AG20443 (cell line): Measurements from ENCODE around the gene ANXA10.
"Not testable (repeated sequence)": the region's sequence is repeated elsewhere in the genome, so short reads cannot be mapped to it uniquely, and the experiment has no call there.

ENCODE experiments used
- DNase-seq: peaks from one replicate; pipeline ENCODE4 v3.0.0; 2012; ENCODE audit warnings: low spot score, mixed read lengths

ANXA10 gene

DNA sequence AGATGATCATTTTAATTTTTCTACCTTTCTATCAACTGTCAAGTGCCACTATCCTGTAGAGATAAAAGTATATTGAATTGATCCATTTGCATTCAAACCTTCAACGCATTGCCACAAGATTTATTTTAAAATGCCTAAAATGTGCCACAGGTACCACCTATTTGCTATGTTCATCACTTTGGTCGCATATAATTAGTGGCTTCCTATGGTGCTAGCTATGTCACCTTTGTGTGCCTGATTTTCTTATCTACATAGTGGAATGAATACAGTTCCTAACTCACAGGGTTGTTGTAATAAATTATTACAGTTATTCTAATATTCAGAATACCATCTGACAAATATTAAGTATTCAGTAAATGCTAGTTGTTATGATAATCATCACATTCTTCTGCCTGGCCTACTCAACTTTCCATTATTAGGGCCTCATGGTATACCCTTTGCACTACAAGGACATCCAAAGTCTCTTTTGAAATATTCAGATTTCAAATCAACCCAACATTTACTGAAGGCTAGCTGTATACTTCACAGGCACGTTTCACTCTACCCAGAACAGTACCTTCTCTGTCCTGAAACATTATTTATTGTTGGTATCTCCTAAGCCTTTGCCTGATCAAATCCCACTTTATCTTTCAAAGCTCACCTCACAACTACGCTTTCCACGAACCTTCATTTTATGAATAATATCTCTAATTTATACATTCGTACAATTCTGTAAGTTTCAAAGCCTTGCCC is 62.4 kb downstream of the ANXA10 start:
- DNase-seq = no peak

GRCh38 chr4:168162604-168163003 is 70.3 kb downstream of the ANXA10 start:
- DNase-seq = no peak

DNA sequence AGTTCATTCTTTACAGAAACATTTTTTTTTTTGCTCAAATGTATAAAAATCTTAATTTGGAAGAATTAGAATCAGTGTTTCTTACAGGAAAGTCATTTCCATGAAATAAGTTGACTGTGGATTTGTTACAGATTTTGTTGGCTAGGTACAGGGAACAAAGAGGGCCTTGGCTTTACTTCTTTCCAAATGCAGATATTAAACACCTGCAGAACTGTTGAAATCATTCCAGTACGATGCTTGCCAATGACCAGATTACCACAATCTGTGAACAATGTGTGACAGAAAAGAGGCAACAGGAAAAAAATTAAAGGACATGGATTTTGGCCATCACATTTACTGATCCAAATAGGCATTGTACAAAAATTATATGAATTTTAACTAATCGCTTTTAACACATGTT is 70.8 kb downstream of the ANXA10 start:
- no peak for DNase-seq

DNA sequence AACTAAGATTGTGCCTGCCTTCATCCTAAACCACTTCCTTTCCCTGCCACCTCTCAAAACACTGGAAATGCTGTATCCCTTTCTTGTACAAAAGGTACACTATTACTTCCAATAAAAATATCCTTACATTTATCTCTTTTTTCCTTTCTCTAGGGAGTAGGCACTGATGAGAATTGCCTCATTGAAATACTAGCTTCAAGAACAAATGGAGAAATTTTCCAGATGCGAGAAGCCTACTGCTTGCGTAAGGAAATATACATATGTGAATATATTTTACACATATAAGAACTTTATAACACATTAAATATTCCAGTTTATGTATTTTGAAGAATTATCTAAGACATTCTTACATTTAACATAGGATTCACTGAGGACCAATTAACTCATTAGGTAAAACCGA is 71.7 kb downstream of the ANXA10 start:
- DNase-seq = no peak

DNA sequence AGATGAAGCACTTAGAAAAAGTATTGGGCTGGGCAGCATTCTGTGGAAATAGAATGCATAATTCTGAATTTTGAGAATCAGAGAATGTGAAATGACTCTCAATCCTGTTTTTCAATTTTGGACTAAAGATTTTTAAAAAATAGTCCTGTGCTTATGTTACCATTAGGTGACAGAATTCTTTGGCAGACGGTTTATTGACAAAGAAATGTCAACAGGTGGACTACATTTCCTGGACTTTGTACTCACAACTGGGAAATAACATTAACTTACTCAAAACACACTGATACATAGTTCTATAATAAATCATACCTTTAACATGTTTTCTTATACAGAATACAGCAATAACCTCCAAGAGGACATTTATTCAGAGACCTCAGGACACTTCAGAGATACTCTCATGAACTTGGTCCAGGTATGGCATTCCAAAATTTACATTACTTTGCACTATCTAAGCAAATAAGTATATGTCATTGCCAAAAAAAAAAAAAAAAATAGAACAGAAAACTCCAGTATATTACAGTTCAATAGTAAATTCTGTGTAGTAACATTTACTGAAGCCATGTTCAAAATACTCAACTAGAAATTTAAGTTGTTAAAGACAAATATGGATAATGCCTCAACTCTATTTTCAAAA is 72.7 kb downstream of the ANXA10 start:
- no peak for DNase-seq

DNA sequence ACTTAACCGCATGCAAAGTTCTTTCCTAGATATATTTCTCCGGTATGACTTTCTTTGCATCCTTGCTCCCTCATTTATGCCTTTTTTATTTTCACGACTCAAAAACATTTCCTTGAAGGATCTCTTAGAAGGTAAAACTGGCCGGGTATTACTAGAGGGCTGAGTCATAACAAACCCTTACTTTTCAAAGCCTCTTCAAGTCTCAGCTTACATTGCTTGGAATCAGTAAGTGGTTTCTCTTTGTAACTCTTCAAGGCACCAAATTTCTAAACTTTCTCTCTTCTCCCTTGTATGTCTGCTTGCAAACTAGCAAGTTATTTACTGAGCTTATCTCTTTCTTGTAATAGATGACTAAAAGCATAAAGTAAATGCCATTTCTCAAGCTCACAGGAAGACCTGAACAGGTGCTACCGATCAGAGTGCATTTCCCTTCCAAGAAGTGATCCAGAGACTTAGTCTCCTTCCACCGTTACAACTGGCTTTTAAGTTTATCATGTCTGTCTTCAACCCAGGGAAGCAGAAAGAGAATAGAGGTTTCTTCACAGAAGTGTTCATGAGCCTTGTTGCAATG is 75.5 kb downstream of the ANXA10 start:
- DNase-seq = no peak

GRCh38 chr4:168174308-168174707 is 82.0 kb downstream of the ANXA10 start:
- DNase-seq = no peak

DNA sequence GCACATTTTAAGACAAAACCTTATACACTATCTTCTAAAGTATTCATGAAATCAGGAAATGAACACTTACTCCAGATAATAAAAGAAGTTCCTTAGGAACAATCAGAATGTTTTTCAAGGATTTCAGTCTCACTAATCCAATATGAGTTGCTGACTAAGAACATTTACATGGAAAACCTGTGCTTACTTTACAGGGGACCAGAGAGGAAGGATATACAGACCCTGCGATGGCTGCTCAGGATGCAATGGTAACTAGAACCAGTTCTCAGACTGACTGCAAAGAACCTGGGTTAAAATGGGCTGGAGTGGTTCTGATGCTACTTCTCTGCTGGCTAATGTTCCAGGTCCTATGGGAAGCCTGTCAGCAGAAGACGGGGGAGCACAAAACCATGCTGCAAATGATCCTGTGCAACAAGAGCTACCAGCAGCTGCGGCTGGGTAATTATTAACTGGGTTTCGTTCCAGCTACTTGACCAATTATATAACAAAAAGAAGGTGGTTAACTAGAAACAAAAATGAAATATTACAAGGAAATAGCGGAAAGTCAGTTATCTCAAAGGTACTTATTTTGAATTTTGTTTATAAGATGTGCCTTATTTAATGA is 85.3 kb downstream of the ANXA10 start:
- DNase-seq = no peak

GRCh38 chr4:168183717-168184571 is 91.6 kb downstream of the ANXA10 start:
- peak; percentile 42 for DNase-seq

DNA sequence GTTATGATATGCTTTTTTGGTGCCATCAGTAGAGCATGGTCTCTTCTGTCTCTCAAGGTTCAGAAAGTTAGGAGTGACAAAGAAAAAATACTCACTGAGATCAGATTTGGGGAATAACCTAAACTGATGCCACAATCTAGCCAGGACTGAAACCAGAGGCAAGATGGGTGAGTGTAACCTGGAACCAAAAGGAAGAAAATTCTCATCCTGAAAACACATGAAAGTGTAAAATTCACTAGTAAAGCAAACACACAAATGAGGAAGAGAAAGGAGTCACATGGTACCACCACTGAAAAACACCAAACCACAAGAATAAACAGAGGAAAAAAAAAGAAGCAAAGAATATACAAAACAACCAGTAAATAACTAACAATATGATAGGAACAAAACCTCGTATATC is 96.4 kb downstream of the ANXA10 start:
- DNase-seq = no peak

- DNase-seq = no peak
These were observed 105.6 kb downstream of the ANXA10 start for GRCh38 chr4:168197926-168198325.

DNA sequence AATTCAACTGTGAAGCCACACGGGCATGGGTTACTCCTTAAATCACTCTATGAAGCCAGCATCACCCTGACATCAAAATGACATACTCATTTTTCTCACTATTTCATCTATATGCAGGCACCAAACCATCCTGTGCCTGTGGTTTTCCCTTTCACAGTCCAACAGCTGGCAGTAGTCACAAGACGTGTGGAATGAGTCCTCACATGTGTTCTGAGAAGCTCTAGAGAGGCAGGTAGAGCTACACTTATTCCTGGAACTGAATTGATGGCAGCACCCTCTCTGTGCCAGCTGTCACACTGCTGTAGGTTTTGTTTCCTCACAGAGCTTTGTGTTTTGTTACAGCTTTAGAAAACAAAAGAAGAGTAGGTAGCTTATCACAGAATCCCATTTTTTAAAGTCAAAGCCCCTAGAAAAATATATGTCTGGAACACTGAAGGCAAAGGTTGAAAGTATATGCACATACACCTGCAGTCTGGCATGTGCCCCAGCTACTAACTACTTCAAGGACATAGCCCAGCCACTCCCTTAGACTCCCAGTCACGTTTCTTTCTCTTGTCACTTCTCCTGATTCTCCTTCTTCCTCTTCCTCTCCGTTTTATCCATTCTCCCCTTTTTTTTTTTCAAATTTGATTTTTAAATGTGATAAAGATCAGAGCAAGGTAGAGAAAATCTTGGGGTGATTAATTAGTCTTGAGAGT is 107.1 kb downstream of the ANXA10 start:
- DNase-seq = no peak

- DNase-seq = no peak
These were observed 108.3 kb downstream of the ANXA10 start for GRCh38 chr4:168200685-168201084.

DNA sequence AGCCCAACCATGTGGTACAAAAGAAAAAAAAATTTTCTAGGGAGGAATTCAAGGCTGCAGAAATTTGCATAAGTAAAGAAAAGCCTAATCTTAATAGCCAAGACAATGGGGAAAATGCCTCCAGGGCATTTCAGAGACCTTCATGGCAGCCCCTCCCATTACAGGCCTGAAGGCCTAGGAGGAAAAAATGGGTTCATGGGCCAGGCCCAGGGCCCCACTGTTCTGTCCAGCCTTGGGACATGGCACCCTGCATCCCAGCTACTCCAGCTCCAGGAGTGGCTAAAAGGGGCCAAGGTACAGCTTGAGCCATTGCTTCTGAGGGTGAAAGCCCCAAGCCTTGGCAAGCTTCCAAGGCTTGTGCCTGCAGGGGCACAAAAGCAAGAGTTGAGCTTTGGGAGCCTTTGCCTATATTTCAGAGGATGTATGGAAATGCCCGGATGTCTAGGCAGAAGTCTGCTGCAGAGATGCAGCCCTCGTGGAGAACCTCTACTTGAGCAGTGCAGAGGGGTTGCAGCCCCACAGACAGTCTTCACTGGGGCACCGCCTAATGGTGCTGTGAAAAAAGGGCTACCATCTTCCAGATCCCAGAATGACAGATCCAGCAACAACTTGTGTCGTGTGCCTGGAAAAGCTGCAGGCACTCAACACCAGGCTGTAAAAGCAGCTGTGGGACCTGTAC is 111.0 kb downstream of the ANXA10 start:
- DNase-seq = no peak

- DNase-seq = no peak
These were observed 116.7 kb downstream of the ANXA10 start for GRCh38 chr4:168208957-168209614.

DNA sequence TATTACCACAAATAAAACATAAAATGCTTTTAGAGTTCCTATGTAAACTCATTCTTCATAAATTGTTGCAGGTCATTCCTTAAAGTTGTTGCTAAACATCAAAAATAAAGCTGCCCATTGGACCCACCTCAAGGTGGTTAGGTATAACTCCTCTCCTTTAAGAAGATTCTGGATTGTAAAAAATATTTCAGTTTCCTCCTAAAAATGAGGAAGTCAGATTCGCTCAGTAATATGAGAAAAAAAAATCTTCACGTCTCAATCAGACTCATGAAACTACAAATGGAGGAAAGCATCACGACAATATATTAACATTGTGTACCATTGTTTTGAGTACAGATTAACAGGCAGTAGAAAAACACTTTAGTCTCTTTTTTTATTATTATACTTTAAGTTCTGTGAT is 120.3 kb downstream of the ANXA10 start:
- no peak for DNase-seq

- not testable (repeated sequence) for DNase-seq
These were observed 121.2 kb downstream of the ANXA10 start for GRCh38 chr4:168213511-168213910.

- peak; percentile 32 for DNase-seq
These were observed 126.3 kb downstream of the ANXA10 start for GRCh38 chr4:168218645-168219044.

DNA sequence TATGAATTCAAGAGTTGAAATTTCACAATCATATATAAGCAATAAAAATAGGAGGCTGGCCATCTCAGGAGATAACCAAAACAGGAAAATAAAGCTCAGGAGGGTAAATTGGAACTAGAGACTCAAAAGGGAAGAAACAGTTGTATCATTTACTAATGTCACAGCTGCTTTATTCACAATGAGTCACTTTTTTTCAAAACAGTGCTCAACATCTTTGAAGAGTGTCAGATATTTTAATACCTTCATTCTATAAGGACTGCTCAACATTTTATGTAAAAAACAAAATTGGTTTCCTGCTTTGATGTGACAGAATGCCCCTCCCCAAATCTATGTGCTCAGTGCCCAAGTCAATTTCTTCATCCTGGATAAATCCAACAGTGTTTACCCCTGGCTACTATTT is 128.6 kb downstream of the ANXA10 start:
- no peak for DNase-seq

DNA sequence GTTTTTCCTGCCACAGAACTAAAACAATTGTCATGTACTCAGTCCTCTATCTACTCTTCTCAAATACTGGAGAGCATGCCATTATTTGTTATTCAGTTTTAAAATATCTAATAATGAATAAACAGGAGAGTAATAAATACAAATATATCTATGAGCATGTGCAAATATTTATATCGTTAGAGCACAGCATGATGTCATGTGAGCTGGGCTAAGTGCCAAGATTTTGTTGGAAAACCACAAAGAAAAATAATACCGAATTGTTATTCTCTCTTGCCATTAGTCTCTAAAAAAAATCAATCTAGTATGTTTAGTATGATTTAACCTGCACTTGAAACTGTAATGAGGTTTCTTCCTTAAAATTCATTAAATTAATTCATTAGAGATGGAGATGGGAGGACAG is 129.0 kb downstream of the ANXA10 start:
- DNase-seq = peak; percentile 12
